RWPE1 (cell line): ENCODE data around the gene TYRP1.

Experiments
- CTCF ChIA-PET: fragments of 350-600 bp; sonication (Branson Sonifier 250); formaldehyde crosslinking; extraction: SDS; loops from one replicate; lab custom pipeline; 2021; lab: Yijun Ruan, JAX
- POLR2A ChIA-PET: fragments of 400-600 bp; formaldehyde crosslinking; extraction: SDS; loops from one replicate; lab custom pipeline; 2020; ENCODE audit warnings: antibody characterized with exemption; ENCODE audit not compliant: low non-redundant PET; lab: Yijun Ruan, JAX
- DNase-seq: peaks from one replicate; pipeline ENCODE4 v3.0.0; 2012; ENCODE audit warnings: low spot score
- H3K27ac ChIP-seq: fragments of 450-650 bp; 2 replicates; pipeline ENCODE4 v1.5.1; 2017
- CTCF ChIP-seq: fragments of 450-650 bp; conservative IDR thresholded peaks from 2 replicates; pipeline ENCODE4 v1.5.1; 2017; ENCODE audit warnings: low read depth, mild to moderate bottlenecking

TYRP1 gene

GRCh38 chr9:12698986-12699385 is 5.8 kb downstream of the TYRP1 start:
- CTCF ChIA-PET, result no interaction called here
- no peak overlapping the region for H3K27ac ChIP-seq
- DNase-seq, result no peak
- no peak for TF ChIP-seq CTCF
- POLR2A ChIA-PET, result interaction anchor here (0.5 kb wide), 1 partner anchor 31 kb away, joined by 3 read pairs; no protein-coding TSS in a partner anchor

- DNase-seq, result no peak
- ChIA-PET CTCF (no interaction called here), POLR2A (no interaction called here)
- 0 out of 2 replicates have a peak, but pooled peaks have one; percentile 6 for TF ChIP-seq CTCF
- no peak overlapping the region for H3K27ac ChIP-seq
Measured at GRCh38 chr9:12699529-12699928, 6.3 kb downstream of the TYRP1 start.

DNA sequence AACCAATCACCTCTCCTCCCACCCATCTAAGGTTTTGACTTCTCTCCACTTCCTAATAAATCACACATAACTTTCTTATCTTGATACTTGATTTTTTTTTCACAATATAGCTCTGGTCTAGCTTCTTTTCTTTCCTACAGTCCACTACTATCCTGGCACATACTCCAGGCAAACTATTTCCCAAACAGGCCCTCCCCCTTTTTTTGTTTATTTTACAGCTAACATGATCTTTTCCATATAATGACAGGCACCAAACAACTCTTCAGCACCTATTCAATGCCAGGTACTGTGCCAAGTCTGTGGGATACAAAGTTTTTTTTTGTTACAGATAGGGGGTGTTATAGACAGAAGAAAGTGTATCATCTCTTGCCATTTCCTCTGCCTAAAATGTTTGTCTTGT is 7.9 kb downstream of the TYRP1 start:
- no peak overlapping the region for H3K27ac ChIP-seq
- no peak for TF ChIP-seq CTCF
- POLR2A ChIA-PET, result no interaction called here
- CTCF ChIA-PET, result interaction anchor here (0.6 kb wide), 1 partner anchor 34 kb away, joined by 3 read pairs; no protein-coding TSS in a partner anchor
- no peak for DNase-seq

DNA sequence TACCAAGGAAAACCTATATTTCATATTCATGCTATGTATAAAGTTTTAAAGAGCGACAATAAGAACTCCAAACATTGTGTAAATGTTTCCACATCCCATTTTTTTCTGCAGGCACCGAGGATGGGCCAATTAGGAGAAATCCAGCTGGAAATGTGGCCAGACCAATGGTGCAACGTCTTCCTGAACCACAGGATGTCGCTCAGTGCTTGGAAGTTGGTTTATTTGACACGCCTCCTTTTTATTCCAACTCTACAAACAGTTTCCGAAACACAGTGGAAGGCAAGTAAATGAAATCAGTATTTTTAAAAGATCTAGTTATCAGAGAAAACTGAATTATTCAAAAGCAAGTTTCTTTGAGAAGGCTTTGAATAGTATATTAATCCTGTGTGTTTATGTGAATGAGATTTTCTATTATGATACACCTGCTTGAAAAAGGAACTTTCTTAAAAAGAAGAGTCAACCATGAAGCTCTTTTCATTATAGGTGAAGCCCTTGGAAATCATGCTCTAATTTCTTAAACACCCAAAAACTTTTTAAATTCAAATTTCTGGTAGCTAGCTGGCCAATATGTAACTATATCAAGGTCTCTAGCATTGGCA is 9.1 kb downstream of the TYRP1 start:
- TF ChIP-seq CTCF, result peak; percentile 64
- no peak overlapping the region for H3K27ac ChIP-seq
- POLR2A ChIA-PET, result interaction anchor here (0.6 to 0.7 kb wide), 2 partner anchors 85 to 572 kb away, joined by 3 read pairs; no protein-coding TSS in a partner anchor
- peak; percentile 31 for DNase-seq
- CTCF ChIA-PET, result interaction anchor here (0.6 to 1.1 kb wide), 4 partner anchors 20 to 401 kb away, joined by 3 to 6 read pairs (median 3); no protein-coding TSS in a partner anchor

GRCh38 chr9:12703996-12704395 is 10.8 kb downstream of the TYRP1 start:
- TF ChIP-seq CTCF, result no peak
- DNase-seq, result no peak
- H3K27ac ChIP-seq, result no peak overlapping the region
- ChIA-PET CTCF (interaction anchor here (0.7 kb wide), 1 partner anchor 649 kb away, joined by 3 read pairs; no protein-coding TSS in a partner anchor), POLR2A (no interaction called here)

DNA sequence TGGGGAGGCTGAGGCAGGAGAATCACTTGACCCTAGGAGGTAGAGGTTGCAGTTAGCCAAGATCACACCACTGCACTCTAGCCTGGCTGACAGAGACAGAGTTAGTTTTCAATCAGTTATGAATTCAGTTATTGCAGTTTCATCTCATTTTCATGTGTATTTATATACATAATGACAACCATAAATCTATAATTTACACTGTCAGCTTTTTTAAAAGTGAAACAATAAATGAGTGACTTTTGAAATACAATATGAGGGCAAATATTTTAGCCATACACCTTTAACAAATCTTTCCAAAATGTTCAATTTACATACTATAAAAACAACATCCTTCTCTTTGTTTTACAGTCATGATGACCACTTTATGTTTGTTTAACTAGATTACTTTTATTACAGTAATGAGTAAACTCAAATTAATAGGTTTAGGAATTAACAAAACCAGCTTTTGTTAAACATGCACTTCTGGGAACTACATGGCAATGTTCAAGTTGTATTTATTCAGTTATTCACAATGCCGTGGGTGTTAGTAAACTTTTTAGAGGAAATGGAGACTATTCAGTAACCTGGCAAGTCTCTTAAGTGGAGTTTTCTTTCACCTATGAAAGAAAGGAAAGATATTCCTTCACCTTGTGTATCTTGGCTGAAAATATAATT is 12.7 kb downstream of the TYRP1 start:
- ChIA-PET CTCF (interaction anchor here (0.5 kb wide), 1 partner anchor 173 kb away, joined by 3 read pairs; no protein-coding TSS in a partner anchor), POLR2A (no interaction called here)
- no peak overlapping the region for H3K27ac ChIP-seq
- TF ChIP-seq CTCF, result no peak
- DNase-seq, result no peak
